NK-92 treated with Interleukin-12 subunit alpha and Interleukin-12 subunit beta, amount 100 ng/mL, for 24 hours (cell line): ENCODE results near the gene FBH1.

Source experiments
- DNase-seq: peaks from one replicate; lab custom pipeline; 2025; lab: John Stamatoyannopoulos, UW

FBH1 gene

GRCh38 chr10:5981529-5981928 lies 91.5 kb downstream of the FBH1 start:
- no peak for DNase-seq

GRCh38 chr10:5983774-5984173 lies 93.7 kb downstream of the FBH1 start:
- DNase-seq: no peak

DNA sequence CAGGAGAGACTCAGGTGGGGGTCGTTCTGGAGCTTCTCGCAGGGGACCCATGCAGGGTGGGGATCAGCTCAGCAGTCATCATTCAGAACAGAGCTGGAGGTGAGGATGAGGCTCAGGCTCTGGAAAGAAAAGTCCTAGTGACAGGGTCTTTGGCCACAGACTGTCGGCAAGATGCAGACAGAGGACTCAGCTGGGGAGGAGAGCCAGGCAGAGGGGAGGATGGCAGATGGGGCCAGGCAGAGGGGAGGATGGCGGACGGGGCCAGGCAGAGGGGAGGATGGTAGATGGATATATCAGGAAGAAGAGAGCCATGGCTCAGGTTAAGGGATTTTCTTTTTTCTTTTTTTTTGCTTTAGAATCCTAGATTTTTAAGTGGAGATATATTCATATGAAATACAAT lies 95.0 kb downstream of the FBH1 start:
- DNase-seq: no peak
